ENCODE measurements around the gene NCAN. TPM values are rescaled to one million over a fixed set of nuclear protein-coding genes. Genes with fewer than 3 reads are reported as not detected.

The NCAN gene
- total RNA-seq, 1 donor from 2014 or later = 0.02 TPM

GRCh38 chr19:19203012-19203856 is 8.5 kb upstream of the NCAN start, which contains the start of gene NR2C2AP:
TSS of gene NR2C2AP (minus strand) at chr19:19203414. CDS start at chr19:19203060, 354 bp downstream.
- Mint-ChIP-seq H3K4me3 (peak within 1 kb of the TSS; percentile 79), H3K27ac (peak within 1 kb of the TSS; percentile 86), H3K36me3 (peaks cover 15% of the 10 kb centered on the region), H3K4me1 (peaks cover 12% of the 10 kb centered on the region), H3K9me3 (no peaks in the 10 kb centered on the region), H3K27me3 (ENCODE audit: low read depth) (peaks cover 28% of the 10 kb centered on the region)
- DNase-seq (ENCODE audit: low spot score in 2 of 2, unreplicated experiment in 2 of 2) = peak; percentile 77 to 85
- TF ChIP-seq CTCF (IDR thresholded peaks at IDR 0.05; ENCODE audit: unreplicated experiment) = no peak

- Mint-ChIP-seq H3K36me3 (peaks cover 7% of the 10 kb centered on the region), H3K4me1 (peaks cover 12% of the 10 kb centered on the region)
- no peak for TF ChIP-seq CTCF (IDR thresholded peaks at IDR 0.05; ENCODE audit: unreplicated experiment)
Measured at GRCh38 chr19:19204181-19204580, 7.6 kb upstream of the NCAN start.

GRCh38 chr19:19205416-19206410 is 6.0 kb upstream of the NCAN start:
- peaks cover 45% of the 10 kb centered on the region for H3K27me3 Mint-ChIP-seq (ENCODE audit: low read depth)

More at GRCh38 chr19:19204181-19204580, 7.6 kb upstream of the NCAN start:
- Mint-ChIP-seq H3K27ac (peak overlapping the region; percentile 59), H3K27me3 (ENCODE audit: low read depth) (peaks cover 31% of the 10 kb centered on the region), H3K4me3 (peak overlapping the region; percentile 79), H3K9me3 (no peaks in the 10 kb centered on the region)
- no peak for DNase-seq (ENCODE audit: low spot score in 2 of 2, unreplicated experiment in 2 of 2)

GRCh38 chr19:19206938-19207337 is 4.8 kb upstream of the NCAN start:
- H3K27ac Mint-ChIP-seq = no peak overlapping the region
- TF ChIP-seq CTCF (IDR thresholded peaks at IDR 0.05; ENCODE audit: unreplicated experiment) = no peak
- no peaks in the 10 kb centered on the region for H3K9me3 Mint-ChIP-seq
- H3K4me3 Mint-ChIP-seq = no peak overlapping the region
- no peaks in the 10 kb centered on the region for H3K36me3 Mint-ChIP-seq
- peaks cover 12% of the 10 kb centered on the region for H3K4me1 Mint-ChIP-seq
- DNase-seq (ENCODE audit: low spot score in 2 of 2, unreplicated experiment in 2 of 2) = no peak
- H3K27me3 Mint-ChIP-seq (ENCODE audit: low read depth) = peaks cover 57% of the 10 kb centered on the region

More at GRCh38 chr19:19205416-19206410, 6.0 kb upstream of the NCAN start:
- Mint-ChIP-seq H3K36me3 (no peaks in the 10 kb centered on the region), H3K4me1 (peaks cover 12% of the 10 kb centered on the region), H3K9me3 (no peaks in the 10 kb centered on the region), H3K27ac (no peak overlapping the region), H3K4me3 (no peak overlapping the region)
- no peak for TF ChIP-seq CTCF (IDR thresholded peaks at IDR 0.05; ENCODE audit: unreplicated experiment)
- DNase-seq (ENCODE audit: low spot score in 2 of 2, unreplicated experiment in 2 of 2) = no peak

All from mesothelial cell of epicardium (in vitro differentiated cells).